ENCODE measurements around the gene EPB41L1. TPM values are rescaled to one million over a fixed set of nuclear protein-coding genes. Genes with fewer than 3 reads are reported as not detected.

Gene EPB41L1
- polyA plus RNA-seq, 1 donor (not counting 4 experiments of a cell fraction or from before 2014, with no cell fraction given): 1.2 TPM

DNA sequence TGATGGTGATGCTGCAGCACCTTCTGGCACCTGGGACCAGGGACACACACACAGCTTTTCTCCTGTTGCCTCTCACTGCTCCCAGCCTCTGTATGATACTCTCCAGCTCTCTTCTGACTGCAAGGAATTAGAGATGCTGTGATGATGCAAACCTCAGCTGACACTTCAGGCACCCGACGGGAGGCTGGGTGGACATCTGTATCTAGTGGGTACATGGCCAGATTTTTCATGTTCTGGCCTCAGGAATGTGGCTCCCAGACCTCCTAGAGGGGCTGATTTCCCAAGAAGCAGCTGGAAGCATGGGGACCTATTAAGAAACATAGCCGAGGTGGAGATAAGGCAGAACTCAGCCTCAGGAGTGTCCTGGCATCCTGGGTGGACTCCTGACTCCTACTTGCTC is 6.8 kb upstream of the EPB41L1 start:
- H3K27me3 ChIP-seq (ENCODE audit: control insufficient read depth, extremely low read depth, insufficient read depth, low read length): peaks cover 7% of the 10 kb centered on the region
- no peak overlapping the region for H3K27ac ChIP-seq (ENCODE audit: control insufficient read depth, insufficient read depth, low read length)
- FAIRE-seq: no peak

DNA sequence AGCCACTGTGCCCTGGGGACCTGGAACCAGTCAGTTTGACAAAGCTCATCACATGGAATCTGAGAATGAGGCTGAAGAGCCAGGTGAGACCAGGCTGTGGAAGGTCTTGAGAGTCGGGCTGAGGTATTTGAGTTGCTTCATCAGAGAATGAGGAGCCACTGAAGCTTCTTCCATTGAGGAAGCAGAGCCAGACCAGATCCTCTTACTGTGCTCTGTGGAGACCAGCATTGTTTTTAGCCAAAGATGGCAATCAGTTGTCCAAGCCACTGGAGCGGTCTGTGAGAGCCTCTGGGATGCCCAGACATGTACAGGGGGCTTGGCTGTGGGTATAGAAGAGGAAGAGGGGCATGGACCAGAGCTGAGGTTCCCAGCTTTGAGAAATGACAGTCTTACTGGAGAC is 6.1 kb upstream of the EPB41L1 start:
- Histone ChIP-seq H3K9me1 (ENCODE audit: control insufficient read depth, extremely low read depth, insufficient read depth, low read length) (no peaks in the 10 kb centered on the region), H3K9ac (ENCODE audit: control insufficient read depth, extremely low read depth, insufficient read depth, low read length) (no peak overlapping the region), H3K4me2 (ENCODE audit: control insufficient read depth, extremely low read depth, insufficient read depth, low read depth, low read length) (no peak overlapping the region), H3K36me3 (ENCODE audit: control insufficient read depth in 2 of 2, extremely low read depth in 1 of 2, insufficient read depth in 2 of 2, low read length in 2 of 2) (no peaks in the 10 kb centered on the region), H4K20me1 (ENCODE audit: control insufficient read depth, extremely low read depth, insufficient read depth, low read length) (no peaks in the 10 kb centered on the region), H2AFZ (ENCODE audit: control insufficient read depth, low read length) (no peak overlapping the region), H3K27me3 (ENCODE audit: control insufficient read depth, extremely low read depth, insufficient read depth, low read length) (peaks cover 9% of the 10 kb centered on the region), H3K4me1 (ENCODE audit: control insufficient read depth, extremely low read depth, insufficient read depth, low read length) (peaks cover under 1% of the 10 kb centered on the region), H3K27ac (ENCODE audit: control insufficient read depth, insufficient read depth, low read length) (no peak overlapping the region), H3K9me3 (ENCODE audit: control insufficient read depth, low read depth, low read length) (no peaks in the 10 kb centered on the region), H3K4me3 (ENCODE audit: control insufficient read depth in 2 of 3, extremely low read depth in 1 of 3, insufficient read depth in 2 of 3, low read depth in 1 of 3, low read length in 3 of 3) (no peak overlapping the region), H3K79me2 (ENCODE audit: control insufficient read depth, insufficient read depth, low read length) (no peaks in the 10 kb centered on the region)
- no peak for DNase-seq (ENCODE audit: low read depth, low spot score)
- no peak for FAIRE-seq
- TF ChIP-seq, protein P1, sequence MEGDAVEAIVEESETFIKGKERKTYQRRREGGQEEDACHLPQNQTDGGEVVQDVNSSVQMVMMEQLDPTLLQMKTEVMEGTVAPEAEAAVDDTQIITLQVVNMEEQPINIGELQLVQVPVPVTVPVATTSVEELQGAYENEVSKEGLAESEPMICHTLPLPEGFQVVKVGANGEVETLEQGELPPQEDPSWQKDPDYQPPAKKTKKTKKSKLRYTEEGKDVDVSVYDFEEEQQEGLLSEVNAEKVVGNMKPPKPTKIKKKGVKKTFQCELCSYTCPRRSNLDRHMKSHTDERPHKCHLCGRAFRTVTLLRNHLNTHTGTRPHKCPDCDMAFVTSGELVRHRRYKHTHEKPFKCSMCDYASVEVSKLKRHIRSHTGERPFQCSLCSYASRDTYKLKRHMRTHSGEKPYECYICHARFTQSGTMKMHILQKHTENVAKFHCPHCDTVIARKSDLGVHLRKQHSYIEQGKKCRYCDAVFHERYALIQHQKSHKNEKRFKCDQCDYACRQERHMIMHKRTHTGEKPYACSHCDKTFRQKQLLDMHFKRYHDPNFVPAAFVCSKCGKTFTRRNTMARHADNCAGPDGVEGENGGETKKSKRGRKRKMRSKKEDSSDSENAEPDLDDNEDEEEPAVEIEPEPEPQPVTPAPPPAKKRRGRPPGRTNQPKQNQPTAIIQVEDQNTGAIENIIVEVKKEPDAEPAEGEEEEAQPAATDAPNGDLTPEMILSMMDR (optimal IDR thresholded peaks at IDR 0.05 in 1 of 3, IDR thresholded peaks at IDR 0.05 in 1 of 3, conservative IDR thresholded peaks at IDR 0.05 in 1 of 3; ENCODE audit: extremely low read depth in 1 of 3, insufficient read depth in 2 of 3, low read length in 3 of 3): no peak
- no peak for TF ChIP-seq EZH2 (IDR thresholded peaks at IDR 0.05; ENCODE audit: low read length)
- dilution Hi-C loops (cut with MboI; ENCODE audit: extremely low pct_ligation_motif_present, low sequenced_read_pairs): no loop called here

More for the DNA sequence above, 6.8 kb upstream of the EPB41L1 start:
- Histone ChIP-seq H3K4me1 (ENCODE audit: control insufficient read depth, extremely low read depth, insufficient read depth, low read length) (peaks cover 8% of the 10 kb centered on the region), H3K9ac (ENCODE audit: control insufficient read depth, extremely low read depth, insufficient read depth, low read length) (no peak overlapping the region), H3K36me3 (ENCODE audit: control insufficient read depth in 2 of 2, extremely low read depth in 1 of 2, insufficient read depth in 2 of 2, low read length in 2 of 2) (no peaks in the 10 kb centered on the region), H3K4me3 (ENCODE audit: control insufficient read depth in 2 of 3, extremely low read depth in 1 of 3, insufficient read depth in 2 of 3, low read depth in 1 of 3, low read length in 3 of 3) (no peak overlapping the region), H3K9me1 (ENCODE audit: control insufficient read depth, extremely low read depth, insufficient read depth, low read length) (no peaks in the 10 kb centered on the region), H3K79me2 (ENCODE audit: control insufficient read depth, insufficient read depth, low read length) (no peaks in the 10 kb centered on the region), H4K20me1 (ENCODE audit: control insufficient read depth, extremely low read depth, insufficient read depth, low read length) (no peaks in the 10 kb centered on the region), H3K4me2 (ENCODE audit: control insufficient read depth, extremely low read depth, insufficient read depth, low read depth, low read length) (no peak overlapping the region), H2AFZ (ENCODE audit: control insufficient read depth, low read length) (no peak overlapping the region), H3K9me3 (ENCODE audit: control insufficient read depth, low read depth, low read length) (no peaks in the 10 kb centered on the region)
- TF ChIP-seq, protein P1 (optimal IDR thresholded peaks at IDR 0.05 in 1 of 3, IDR thresholded peaks at IDR 0.05 in 1 of 3, conservative IDR thresholded peaks at IDR 0.05 in 1 of 3; ENCODE audit: extremely low read depth in 1 of 3, insufficient read depth in 2 of 3, low read length in 3 of 3): no peak
- no peak for TF ChIP-seq EZH2 (IDR thresholded peaks at IDR 0.05; ENCODE audit: low read length)
- dilution Hi-C loops (cut with MboI; ENCODE audit: extremely low pct_ligation_motif_present, low sequenced_read_pairs): no loop called here
- DNase-seq (ENCODE audit: low read depth, low spot score): no peak
